22Rv1 (cell line): ENCODE data around the gene TTLL1.

Experiments used
- H3K27ac ChIP-seq: fragments of 450-650 bp; 2 replicates; pipeline ENCODE4 v1.5.1; 2017
- ZFX ChIP-seq: fragments of 450-650 bp; IDR thresholded peaks from 2 replicates; pipeline ENCODE4 v1.6.1; 2017; ENCODE audit warnings: antibody characterized with exemption, borderline replicate concordance
- TF ChIP-seq, protein P1 (sequence below): fragments of 450-650 bp; IDR thresholded peaks from 2 replicates; pipeline ENCODE4 v1.5.1; 2017; ENCODE audit warnings: mild to moderate bottlenecking

Gene TTLL1

DNA sequence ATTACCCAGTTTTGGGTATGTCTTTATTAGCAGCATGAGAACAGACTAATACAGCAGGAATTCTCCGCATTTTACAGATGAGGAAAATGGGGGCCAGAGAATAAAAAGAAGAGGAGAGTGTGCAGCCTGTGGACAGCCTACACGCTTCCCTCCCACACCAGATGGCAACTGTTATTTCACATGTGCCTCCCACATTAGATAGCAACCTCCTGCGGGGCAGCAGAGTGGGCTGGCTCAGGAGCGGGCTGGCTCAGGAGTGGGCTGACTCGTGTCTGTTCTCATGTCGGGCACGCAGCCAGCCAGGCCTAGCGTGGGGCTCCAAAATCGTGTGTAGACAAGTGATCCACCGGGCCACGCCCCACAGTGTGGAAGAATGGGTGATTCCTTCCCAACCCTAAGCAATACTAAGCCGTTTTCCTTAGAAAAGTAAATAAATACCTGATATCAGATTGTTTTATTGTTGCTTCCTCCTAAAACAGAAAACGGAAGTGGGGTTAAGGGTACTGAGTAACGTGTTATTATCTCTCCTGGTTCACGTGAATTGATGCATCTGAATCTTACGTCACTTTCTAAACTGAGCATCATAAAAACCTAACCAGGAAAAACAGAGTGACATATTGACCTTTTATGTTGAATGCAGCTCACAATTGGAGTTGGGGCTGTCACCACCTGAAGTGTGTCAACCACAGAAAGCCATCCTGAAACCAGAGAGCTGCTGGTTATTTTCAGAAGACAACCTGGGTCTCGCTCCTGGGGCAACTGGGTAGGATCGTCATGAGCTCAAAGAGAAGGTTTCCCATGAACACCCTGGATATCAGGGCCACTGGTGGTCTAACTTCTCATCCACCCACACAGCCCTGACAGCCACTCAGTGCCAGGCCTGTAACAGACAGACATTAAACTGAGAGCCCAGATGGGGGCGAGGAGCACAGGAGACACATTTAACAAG is 3.3 kb downstream of the TTLL1 start:
- H3K27ac ChIP-seq: no peak overlapping the region
- no peak for TF ChIP-seq ZFX
- TF ChIP-seq, protein P1, sequence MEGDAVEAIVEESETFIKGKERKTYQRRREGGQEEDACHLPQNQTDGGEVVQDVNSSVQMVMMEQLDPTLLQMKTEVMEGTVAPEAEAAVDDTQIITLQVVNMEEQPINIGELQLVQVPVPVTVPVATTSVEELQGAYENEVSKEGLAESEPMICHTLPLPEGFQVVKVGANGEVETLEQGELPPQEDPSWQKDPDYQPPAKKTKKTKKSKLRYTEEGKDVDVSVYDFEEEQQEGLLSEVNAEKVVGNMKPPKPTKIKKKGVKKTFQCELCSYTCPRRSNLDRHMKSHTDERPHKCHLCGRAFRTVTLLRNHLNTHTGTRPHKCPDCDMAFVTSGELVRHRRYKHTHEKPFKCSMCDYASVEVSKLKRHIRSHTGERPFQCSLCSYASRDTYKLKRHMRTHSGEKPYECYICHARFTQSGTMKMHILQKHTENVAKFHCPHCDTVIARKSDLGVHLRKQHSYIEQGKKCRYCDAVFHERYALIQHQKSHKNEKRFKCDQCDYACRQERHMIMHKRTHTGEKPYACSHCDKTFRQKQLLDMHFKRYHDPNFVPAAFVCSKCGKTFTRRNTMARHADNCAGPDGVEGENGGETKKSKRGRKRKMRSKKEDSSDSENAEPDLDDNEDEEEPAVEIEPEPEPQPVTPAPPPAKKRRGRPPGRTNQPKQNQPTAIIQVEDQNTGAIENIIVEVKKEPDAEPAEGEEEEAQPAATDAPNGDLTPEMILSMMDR: no peak

DNA sequence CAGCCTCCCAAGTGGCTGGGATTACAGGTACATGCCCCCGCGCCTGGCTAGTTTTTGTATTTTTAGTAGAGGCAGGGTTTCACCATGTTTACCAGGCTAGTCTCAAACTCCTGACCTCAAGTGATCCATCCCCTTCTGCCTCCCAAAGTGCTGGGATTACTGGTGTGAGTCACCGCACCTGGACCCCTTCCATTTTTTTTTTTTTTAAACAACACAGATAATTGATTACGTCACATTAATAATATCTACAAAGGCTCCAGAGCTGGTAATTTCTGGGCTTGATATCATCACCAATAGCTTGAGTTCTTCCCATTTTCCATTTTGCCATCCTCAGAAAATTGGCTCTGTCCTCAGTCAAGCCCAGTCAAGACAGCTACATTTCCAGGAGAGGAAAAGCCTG is 7.2 kb downstream of the TTLL1 start:
- TF ChIP-seq ZFX: no peak
- TF ChIP-seq, protein P1: no peak
- no peak overlapping the region for H3K27ac ChIP-seq

DNA sequence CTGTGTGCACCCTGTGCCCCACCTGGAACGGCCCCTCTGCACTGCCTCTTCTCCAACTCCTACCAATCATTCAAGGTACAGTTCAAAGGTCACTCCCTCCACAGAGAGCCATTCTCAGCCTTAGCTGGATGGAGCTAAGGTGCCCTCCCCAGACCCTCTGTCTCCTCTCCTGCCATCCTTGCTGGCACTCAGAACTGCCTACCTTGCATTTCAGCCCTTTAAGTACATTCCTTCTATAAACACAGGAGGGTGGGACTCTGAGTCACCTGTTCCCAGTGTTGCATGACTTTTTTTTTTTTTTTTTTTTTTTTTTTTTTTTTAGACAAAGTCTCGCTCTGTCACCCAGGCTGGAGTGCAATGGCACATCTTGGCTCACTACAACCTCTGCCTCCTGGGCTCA is 8.6 kb downstream of the TTLL1 start:
- H3K27ac ChIP-seq: no peak overlapping the region
- no peak for TF ChIP-seq ZFX
- TF ChIP-seq, protein P1: no peak

DNA sequence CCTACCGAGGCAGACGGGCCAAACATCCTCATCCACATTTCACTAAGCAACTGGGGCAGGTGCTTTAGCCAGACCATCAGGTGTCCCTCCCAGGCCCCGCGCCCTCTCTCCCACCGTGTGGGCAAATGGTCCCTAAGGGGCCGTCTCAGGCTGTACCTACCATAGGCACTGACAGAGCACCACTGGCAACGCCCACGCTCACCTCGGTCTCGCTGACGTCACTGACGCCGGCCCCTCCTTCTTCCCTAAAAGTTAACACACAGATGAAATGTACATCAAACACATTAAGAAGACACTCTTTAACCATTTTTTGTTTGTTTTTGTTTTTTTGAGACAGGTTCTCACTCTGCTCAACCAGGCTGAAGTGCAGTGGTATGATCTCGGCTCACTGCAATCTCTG is 9.4 kb downstream of the TTLL1 start:
- no peak for TF ChIP-seq ZFX
- H3K27ac ChIP-seq: no peak overlapping the region

DNA sequence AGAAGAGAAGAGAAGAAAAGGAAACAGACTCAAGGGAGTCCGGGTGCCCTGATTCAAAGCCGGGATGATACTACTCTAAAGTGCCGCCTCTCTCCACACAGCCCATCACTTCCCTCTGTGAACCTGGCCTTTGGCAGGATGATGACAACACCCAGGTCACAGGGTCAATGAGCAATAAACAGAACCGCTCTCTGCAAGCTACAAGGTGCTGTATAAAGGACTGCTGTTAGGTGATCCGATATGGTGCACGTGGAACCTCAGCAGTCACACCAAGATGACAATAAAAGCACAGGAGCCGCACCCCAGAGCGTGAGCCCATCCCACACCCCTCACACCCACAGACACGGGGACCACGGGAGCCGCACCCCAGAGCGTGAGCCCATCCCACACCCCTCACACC is 10.7 kb downstream of the TTLL1 start:
- no peak for TF ChIP-seq ZFX
- TF ChIP-seq, protein P1: no peak

DNA sequence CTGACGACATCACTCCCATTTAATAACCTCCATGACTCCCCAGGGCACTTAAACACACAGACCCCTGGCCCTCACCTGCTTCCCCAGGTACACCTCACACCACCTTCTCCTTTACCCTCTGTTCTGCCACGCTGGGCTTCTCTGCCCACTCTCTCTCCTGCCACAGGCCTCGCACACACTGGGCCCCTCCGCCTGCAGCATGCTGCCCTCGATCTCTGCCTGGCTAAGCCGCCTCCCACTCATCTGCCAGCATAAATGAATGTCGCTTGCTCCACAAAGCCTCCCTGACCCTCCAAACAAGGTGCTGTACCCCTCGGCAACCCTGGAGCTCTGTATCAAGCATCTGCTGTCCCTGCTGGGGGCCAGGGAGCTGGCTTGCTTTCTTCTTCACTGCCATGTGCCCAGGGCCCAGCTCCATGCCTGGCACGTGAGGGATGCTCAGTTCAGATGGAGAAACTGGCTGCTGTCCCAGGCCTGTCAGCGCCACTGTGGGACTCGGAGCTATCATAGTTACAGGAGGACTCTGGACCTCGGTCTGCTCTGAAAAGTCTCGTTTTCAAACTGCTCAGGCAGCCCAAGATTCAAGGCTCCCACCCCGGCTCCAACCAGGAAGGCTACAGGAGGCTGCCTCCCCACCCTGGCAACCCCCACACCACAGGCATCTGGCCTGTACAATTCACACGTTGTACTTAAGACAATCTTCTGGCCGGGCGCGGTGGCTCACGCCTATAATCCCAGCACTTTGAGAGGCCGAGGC is 11.9 kb downstream of the TTLL1 start:
- H3K27ac ChIP-seq: no peak overlapping the region
- no peak for TF ChIP-seq ZFX
- TF ChIP-seq, protein P1: no peak

More for the DNA sequence above, 10.7 kb downstream of the TTLL1 start:
- H3K27ac ChIP-seq: no peak overlapping the region

DNA sequence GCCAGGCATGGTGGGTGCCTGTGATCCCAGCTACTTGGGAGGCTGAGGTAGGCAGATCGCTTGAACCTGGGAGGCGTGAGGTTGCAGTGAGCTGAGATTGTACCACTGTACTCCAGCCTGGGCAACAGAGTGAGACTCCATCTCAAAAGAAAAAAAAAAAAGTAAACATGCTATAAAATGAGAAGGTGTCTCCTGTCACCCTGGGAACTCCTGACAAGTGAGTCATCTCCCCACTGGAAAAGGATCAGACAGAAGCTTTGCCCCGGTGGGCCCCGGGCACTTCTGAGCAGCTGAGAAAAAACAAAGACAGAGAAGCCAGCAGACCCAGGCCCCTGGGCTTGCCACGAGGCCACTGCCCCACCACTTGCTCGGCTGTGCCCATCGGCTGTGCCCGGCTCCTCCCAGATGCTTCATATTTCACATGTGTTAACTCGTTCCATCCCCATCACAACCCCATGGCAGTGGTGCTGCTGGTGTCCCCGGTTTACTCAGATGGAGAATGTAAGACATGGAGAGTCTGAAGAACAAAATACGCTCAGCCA is 22.3 kb downstream of the TTLL1 start:
- TF ChIP-seq ZFX: no peak
- TF ChIP-seq, protein P1: no peak
- H3K27ac ChIP-seq: no peak overlapping the region
